HG03442 (cell line): Measurements from ENCODE around the gene DYNC2I2.

Source experiments
- ATAC-seq: cut with Tn5 transposase; IDR thresholded peaks from one replicate; pipeline ENCODE4 v1.9.1; 2021; ENCODE audit warnings: mild to moderate bottlenecking, moderate library complexity; ENCODE audit not compliant: unreplicated experiment

Gene DYNC2I2

GRCh38 chr9:128636556-128637530 is 19.8 kb downstream of the DYNC2I2 start:
- no peak for ATAC-seq

GRCh38 chr9:128636024-128636390 is 20.6 kb downstream of the DYNC2I2 start:
- ATAC-seq: no peak

GRCh38 chr9:128635266-128636023 is 21.2 kb downstream of the DYNC2I2 start:
- no peak for ATAC-seq

GRCh38 chr9:128634651-128635262 is 21.9 kb downstream of the DYNC2I2 start:
- ATAC-seq: no peak

GRCh38 chr9:128634111-128634510 is 22.5 kb downstream of the DYNC2I2 start:
- ATAC-seq: no peak

- ATAC-seq: no peak
These were observed 23.0 kb downstream of the DYNC2I2 start for GRCh38 chr9:128633601-128634000.

- ATAC-seq: no peak
These were observed 23.6 kb downstream of the DYNC2I2 start for GRCh38 chr9:128633057-128633456.

GRCh38 chr9:128632486-128632885 is 24.2 kb downstream of the DYNC2I2 start:
- ATAC-seq: no peak

GRCh38 chr9:128632066-128632465 is 24.6 kb downstream of the DYNC2I2 start:
- ATAC-seq: no peak

- ATAC-seq: no peak
These were observed 25.0 kb downstream of the DYNC2I2 start for GRCh38 chr9:128631636-128632035.

- ATAC-seq: no peak
These were observed 26.6 kb downstream of the DYNC2I2 start for GRCh38 chr9:128629852-128630545.

GRCh38 chr9:128629136-128629535 is 27.5 kb downstream of the DYNC2I2 start:
- no peak for ATAC-seq

- ATAC-seq: no peak
These were observed 28.1 kb downstream of the DYNC2I2 start for GRCh38 chr9:128628471-128629048.

- no peak for ATAC-seq
These were observed 28.7 kb downstream of the DYNC2I2 start for GRCh38 chr9:128627906-128628305.

- ATAC-seq: no peak
These were observed 29.4 kb downstream of the DYNC2I2 start for GRCh38 chr9:128627127-128627715.

- no peak for ATAC-seq
These were observed 30.5 kb downstream of the DYNC2I2 start for GRCh38 chr9:128626181-128626580.

GRCh38 chr9:128625391-128626146 is 31.1 kb downstream of the DYNC2I2 start:
- no peak for ATAC-seq

GRCh38 chr9:128624566-128624965 is 32.1 kb downstream of the DYNC2I2 start:
- ATAC-seq: no peak

- ATAC-seq: no peak
These were observed 34.8 kb downstream of the DYNC2I2 start for GRCh38 chr9:128621730-128622455.
